Stimulated activated CD4-positive, alpha-beta T cell treated with anti-CD3 and anti-CD28 coated beads, Interleukin-15, amount 100 ng/mL, for 48 hours (primary cell): ENCODE measurements around the gene ZFAND2A.
"Not testable (repeated sequence)": the region's sequence is repeated elsewhere in the genome, so short reads cannot be mapped to it uniquely, and the experiment has no call there.

Source experiments
- DNase-seq, 2 donors: peaks; one replicate each; pipeline ENCODE4 v3.0.0-alpha.2; 2020; ENCODE audit warnings: low read depth in 2 of 2

The ZFAND2A gene

GRCh38 chr7:1159891-1160669 lies at the start of gene ZFAND2A:
Gene ZFAND2A, minus strand, starts transcription at chr7:1160196. Its CDS starts 1,984 bp downstream, at chr7:1158212.
- peak; percentile 98 to 99 for DNase-seq

- no peak for DNase-seq
Observed at GRCh38 chr7:1209097-1209496, 49.1 kb upstream of the ZFAND2A start.

GRCh38 chr7:1205742-1206141 lies 45.7 kb upstream of the ZFAND2A start:
- not testable (repeated sequence) for DNase-seq

- DNase-seq = no peak
Observed at GRCh38 chr7:1204460-1205140, 44.6 kb upstream of the ZFAND2A start.

GRCh38 chr7:1202914-1203313 lies 42.9 kb upstream of the ZFAND2A start:
- DNase-seq = not testable (repeated sequence)

GRCh38 chr7:1201916-1202315 lies 41.9 kb upstream of the ZFAND2A start:
- no peak for DNase-seq

GRCh38 chr7:1200045-1200444 lies 40.0 kb upstream of the ZFAND2A start:
- DNase-seq = no peak

GRCh38 chr7:1197997-1198625 lies 38.1 kb upstream of the ZFAND2A start:
- DNase-seq = no peak

GRCh38 chr7:1196950-1197349 lies 37.0 kb upstream of the ZFAND2A start:
- DNase-seq = no peak

- DNase-seq = not testable (repeated sequence)
Observed at GRCh38 chr7:1196441-1196840, 36.4 kb upstream of the ZFAND2A start.

GRCh38 chr7:1193593-1194424 lies 33.8 kb upstream of the ZFAND2A start:
- DNase-seq = no peak

GRCh38 chr7:1192171-1192676 lies 32.2 kb upstream of the ZFAND2A start:
- no peak for DNase-seq

- DNase-seq = no peak
Observed at GRCh38 chr7:1189986-1190772, 30.2 kb upstream of the ZFAND2A start.

GRCh38 chr7:1188720-1189294 lies 28.8 kb upstream of the ZFAND2A start:
- no peak for DNase-seq

GRCh38 chr7:1187127-1187526 lies 27.1 kb upstream of the ZFAND2A start:
- DNase-seq = no peak

GRCh38 chr7:1181640-1182039 lies 21.6 kb upstream of the ZFAND2A start:
- no peak for DNase-seq

- DNase-seq = no peak
Observed at GRCh38 chr7:1181031-1181430, 21.0 kb upstream of the ZFAND2A start.

- DNase-seq = peak; percentile 79 to 85
Observed at GRCh38 chr7:1176891-1177373, 16.9 kb upstream of the ZFAND2A start.

GRCh38 chr7:1175967-1176851 lies 16.2 kb upstream of the ZFAND2A start:
- peak; percentile 70 to 82 for DNase-seq
